ENCODE data around the gene TAOK3.

TAOK3 gene

DNA sequence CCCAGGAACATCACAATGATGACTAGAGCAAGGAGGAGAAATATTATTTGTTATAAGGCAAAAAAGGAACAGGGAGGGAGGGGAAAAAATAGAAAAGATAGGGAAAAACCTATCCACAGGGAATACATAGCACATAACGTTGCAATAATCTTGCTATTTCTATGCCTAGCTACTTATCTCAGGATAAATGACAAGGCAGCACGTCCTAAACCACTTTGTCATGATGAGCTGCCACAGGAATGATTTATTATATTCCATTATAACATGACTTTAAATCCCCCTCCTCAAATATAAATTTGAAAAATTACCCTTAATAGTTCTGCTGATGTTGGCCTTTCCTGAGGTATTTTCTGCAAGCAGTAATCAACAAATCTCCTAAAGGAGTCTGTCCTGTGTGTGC is 160.1 kb downstream of the TAOK3 start:
- DNase-seq (ENCODE audit: low read depth, low spot score): no peak

GRCh38 chr12:118206107-118206412 is 166.6 kb downstream of the TAOK3 start:
- no peak for DNase-seq (ENCODE audit: low read depth, low spot score)

GRCh38 chr12:118193958-118194357 is 178.7 kb downstream of the TAOK3 start:
- DNase-seq (ENCODE audit: low read depth, low spot score): no peak

- no peak for DNase-seq (ENCODE audit: low read depth, low spot score)
Observed at GRCh38 chr12:118193477-118193876, 179.2 kb downstream of the TAOK3 start.

- DNase-seq (ENCODE audit: low read depth, low spot score): no peak
Observed at GRCh38 chr12:118190266-118190665, 182.4 kb downstream of the TAOK3 start.

DNA sequence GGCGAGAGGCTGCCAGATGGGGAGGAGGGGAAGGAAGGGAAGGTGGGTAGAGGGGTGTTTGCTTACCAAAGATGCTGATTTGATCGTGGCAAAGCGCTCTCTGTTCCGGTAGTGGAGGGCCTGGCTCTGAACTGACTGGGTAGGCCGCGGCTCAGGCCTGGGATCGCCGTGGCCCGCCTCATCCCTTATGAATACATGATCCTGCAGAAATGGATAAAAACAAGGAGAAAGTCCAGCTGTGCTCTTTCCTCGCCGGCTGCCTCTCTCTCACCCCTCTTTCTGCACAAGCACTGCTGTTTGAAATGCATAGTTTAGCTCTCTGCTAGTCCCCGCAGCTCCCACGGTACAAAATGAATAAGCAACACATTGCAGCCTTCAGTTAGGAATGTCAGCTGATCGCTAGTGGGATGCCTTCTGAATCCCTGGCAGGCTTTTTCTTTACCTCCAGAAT is 182.9 kb downstream of the TAOK3 start:
- DNase-seq (ENCODE audit: low read depth, low spot score): no peak

DNA sequence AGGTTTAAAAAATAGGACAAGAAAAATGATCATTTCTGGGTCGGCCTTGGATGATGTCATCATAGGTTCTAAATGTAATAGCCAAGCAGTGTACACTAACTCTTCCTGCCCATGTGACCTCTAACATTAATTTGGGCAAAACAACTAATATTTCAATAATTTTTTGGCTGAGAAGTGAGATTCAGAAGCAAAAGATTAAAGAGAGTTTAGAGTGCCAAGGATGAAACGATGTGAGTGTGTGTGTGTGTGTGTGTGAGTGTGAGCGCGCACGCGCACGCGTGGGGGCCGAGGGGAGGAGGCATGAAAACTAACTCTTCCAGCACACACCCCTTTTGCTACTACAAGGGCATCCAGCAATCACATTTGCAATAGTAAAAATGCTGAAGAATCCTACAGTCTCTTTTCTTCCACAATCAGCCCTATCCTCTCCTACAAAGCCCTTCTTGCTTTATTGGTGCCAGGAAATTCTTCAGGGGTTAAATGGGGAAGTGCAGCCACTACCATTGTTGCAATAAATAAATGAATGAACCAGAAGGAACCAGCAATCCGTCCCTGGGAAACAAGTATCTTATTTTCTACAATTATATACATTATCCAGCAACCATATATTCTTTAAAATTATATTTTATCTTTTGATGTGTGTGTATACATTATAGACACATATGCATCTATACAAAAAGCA is 183.9 kb downstream of the TAOK3 start:
- DNase-seq (ENCODE audit: low read depth, low spot score): no peak

- no peak for DNase-seq (ENCODE audit: low read depth, low spot score)
Observed at GRCh38 chr12:118187751-118188435, 184.8 kb downstream of the TAOK3 start.

DNA sequence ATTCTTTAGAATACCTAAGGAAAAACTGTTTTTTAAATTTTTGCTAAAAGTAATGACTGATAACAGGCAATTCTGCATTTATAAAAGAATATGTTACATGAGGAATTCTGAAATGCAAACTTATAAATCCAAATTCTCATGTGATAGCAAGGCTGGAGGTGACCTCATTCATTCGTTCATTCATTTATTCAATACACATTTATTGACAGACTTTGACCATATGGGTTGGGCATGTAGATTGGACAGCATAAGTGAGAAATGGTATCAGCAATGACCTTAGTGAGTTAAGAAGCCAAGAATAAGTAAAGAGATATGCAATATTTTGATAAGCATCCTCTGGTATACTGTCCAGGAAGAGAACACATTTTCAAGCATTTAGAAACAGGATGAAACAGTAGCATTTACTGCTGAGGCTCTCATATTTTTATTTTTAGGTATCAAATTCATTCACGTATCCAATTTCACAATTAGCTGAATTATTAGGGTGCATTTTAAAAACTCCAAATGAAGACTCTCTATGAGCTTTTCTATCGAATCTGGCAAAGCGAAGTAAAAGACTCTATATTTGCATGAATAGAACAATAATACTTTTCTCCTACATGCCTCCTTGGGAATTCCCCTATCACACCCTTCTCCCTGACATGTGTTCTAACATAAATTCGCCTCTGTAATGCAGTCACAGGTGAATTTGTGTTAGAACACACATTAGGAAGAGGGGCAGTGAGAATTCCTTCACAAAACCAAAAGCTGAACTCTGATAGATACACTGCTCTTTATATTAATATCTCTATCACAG is 186.9 kb downstream of the TAOK3 start:
- no peak for DNase-seq (ENCODE audit: low read depth, low spot score)

- DNase-seq (ENCODE audit: low read depth, low spot score): no peak
Observed at GRCh38 chr12:118183711-118184110, 189.0 kb downstream of the TAOK3 start.

DNA sequence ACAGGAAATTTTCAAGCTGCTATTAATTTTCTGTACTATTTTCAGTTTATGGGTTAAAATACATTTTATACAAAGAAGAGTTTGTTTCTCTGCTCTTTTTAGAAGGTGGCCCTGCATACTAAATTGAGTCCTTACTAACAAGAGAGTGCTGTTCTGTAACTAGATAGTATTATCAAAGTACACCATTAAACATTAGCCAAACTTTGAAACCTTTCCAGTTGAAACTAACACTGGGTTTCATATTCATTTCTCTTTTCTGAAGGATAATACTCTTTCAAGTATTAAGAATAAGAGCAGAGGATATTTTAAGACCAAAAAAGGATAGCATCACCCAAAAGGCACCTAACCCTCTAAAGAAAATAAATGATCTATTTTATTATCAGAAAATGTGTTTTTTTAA is 189.6 kb downstream of the TAOK3 start:
- no peak for DNase-seq (ENCODE audit: low read depth, low spot score)

DNA sequence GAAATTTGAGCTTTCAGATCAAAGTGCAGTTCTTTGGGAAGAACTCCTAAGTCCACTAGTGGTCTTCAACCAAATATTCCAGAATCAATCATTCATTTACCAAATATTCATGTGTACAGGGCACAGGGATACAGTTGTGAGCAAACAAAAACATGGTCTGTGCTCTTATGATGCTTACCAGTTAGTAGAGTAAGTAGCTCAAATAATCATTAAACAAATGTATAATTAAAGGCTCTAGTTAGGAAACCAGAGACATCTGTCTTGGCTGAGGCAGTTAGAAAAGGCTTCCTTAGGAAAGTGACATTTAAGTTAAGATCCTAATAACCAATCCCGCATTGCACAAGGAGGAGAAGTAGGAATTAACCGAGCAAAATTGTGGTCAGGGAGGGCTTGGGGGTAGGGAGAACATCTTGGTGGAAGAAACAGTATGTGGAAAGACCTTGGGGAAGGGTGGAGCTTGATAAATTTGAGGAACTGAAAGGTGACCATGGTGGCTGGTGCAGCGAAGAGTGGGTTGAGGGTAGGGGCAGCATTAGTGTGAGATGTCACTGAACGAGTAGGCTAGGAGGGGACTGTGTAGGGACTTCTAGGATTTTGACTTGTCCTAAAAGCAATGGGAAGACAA is 196.8 kb downstream of the TAOK3 start:
- no peak for DNase-seq (ENCODE audit: low read depth, low spot score)

DNA sequence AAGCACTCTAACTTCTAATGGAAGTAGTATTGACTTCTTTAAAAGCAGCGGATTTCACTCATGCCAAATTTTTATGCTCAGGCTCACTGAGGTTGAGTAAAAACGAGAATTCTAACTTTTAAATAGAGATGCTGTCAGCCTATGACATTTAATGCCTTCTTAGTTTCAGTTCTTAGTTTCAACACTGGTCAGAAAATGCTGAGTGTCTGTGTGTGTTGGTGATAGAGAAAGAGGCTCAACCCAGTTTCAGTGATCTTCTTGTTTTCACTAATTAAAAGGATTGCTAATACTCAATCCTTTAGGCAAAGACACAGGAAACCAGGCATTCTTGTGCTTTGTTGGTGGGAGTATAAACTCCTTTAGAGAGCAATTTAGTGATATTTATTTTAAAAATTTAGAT is 205.8 kb downstream of the TAOK3 start:
- DNase-seq (ENCODE audit: low read depth, low spot score): no peak

GRCh38 chr12:118164798-118165486 is 207.8 kb downstream of the TAOK3 start:
- DNase-seq (ENCODE audit: low read depth, low spot score): no peak

GRCh38 chr12:118160536-118160935 is 212.2 kb downstream of the TAOK3 start:
- no peak for DNase-seq (ENCODE audit: low read depth, low spot score)

- DNase-seq (ENCODE audit: low read depth, low spot score): no peak
Observed at GRCh38 chr12:118151755-118152154, 221.0 kb downstream of the TAOK3 start.

- DNase-seq (ENCODE audit: low read depth, low spot score): no peak
Observed at GRCh38 chr12:118150625-118151024, 222.1 kb downstream of the TAOK3 start.

GRCh38 chr12:118148287-118148686 is 224.4 kb downstream of the TAOK3 start:
- no peak for DNase-seq (ENCODE audit: low read depth, low spot score)

DNA sequence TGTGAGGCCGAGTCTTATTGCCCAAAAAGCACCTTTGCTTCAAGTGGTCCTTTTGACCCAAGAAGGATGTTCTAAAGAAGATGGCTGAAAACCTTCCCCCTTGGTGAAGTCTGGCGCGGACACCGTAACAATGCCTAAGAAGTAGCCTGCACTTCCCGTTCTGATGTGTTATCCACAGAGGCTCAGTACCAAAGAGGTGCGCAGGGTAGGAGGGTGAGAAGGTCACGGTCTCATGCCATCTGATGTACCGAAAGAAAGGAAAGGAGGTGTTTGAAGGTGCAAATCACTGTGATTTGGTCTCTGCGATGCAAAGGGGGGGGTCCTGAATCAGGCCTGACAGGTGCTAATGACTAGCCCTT is 226.9 kb downstream of the TAOK3 start:
- no peak for DNase-seq (ENCODE audit: low read depth, low spot score)

GRCh38 chr12:118145113-118145797 is 227.5 kb downstream of the TAOK3 start:
- DNase-seq (ENCODE audit: low read depth, low spot score): no peak

DNA sequence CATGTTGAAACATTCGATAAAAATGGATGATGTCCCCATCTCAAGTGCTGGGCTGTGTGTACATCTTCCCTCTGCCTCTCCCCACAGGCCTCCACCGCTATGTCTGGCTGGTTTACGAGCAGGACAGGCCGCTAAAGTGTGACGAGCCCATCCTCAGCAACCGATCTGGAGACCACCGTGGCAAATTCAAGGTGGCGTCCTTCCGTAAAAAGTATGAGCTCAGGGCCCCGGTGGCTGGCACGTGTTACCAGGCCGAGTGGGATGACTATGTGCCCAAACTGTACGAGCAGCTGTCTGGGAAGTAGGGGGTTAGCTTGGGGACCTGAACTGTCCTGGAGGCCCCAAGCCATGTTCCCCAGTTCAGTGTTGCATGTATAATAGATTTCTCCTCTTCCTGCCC is 228.2 kb downstream of the TAOK3 start:
- no peak for DNase-seq (ENCODE audit: low read depth, low spot score)
